Spleen (tissue), 7 donors: ENCODE data around the gene NAPEPLD.

ENCODE experiments used
- POLR2A ChIP-seq, 3 donors: fragments of 450-650 bp; IDR thresholded peaks; one replicate each; pipeline ENCODE4 v1.5.1; 2017; ENCODE audit warnings: antibody characterized with exemption in 3 of 3, mild to moderate bottlenecking in 1 of 3
- TF ChIP-seq, protein P1 (sequence below), 11 experiments: fragments of 200-600 bp in 7 of 11; fragments of 450-650 bp in 4 of 11; sonication (generic) in 4 of 11; IDR thresholded peaks in 8 of 11; conservative IDR thresholded peaks in 3 of 11; 1 replicate in 7 of 11; 2 replicates in 4 of 11; pipeline versions ENCODE4 v1.4.0 to v1.8.0; 2016 to 2021; ENCODE audit warnings: antibody characterized with exemption in 11 of 11, inconsistent platforms in 4 of 11, mild to moderate bottlenecking in 1 of 11
- donor health status: DM: no; HTN: no; CAD: no; lungs with moderate emphysema.
- donor health status: DM: no; HTN: no; CAD: no.
- donor health status: DM: no; HTN: no; CAD: no.

GRCh38 chr7:103100348-103100747 lies 48.6 kb downstream of the NAPEPLD start:
- TF ChIP-seq, protein P1, sequence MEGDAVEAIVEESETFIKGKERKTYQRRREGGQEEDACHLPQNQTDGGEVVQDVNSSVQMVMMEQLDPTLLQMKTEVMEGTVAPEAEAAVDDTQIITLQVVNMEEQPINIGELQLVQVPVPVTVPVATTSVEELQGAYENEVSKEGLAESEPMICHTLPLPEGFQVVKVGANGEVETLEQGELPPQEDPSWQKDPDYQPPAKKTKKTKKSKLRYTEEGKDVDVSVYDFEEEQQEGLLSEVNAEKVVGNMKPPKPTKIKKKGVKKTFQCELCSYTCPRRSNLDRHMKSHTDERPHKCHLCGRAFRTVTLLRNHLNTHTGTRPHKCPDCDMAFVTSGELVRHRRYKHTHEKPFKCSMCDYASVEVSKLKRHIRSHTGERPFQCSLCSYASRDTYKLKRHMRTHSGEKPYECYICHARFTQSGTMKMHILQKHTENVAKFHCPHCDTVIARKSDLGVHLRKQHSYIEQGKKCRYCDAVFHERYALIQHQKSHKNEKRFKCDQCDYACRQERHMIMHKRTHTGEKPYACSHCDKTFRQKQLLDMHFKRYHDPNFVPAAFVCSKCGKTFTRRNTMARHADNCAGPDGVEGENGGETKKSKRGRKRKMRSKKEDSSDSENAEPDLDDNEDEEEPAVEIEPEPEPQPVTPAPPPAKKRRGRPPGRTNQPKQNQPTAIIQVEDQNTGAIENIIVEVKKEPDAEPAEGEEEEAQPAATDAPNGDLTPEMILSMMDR (IDR thresholded peaks at IDR 0.05 in 8 of 11, conservative IDR thresholded peaks at IDR 0.05 in 3 of 11) = no peak
- no peak for TF ChIP-seq POLR2A (IDR thresholded peaks at IDR 0.05)
